ENCODE data around the gene CDCA5. TPM values are rescaled to one million over a fixed set of nuclear protein-coding genes. Genes with fewer than 3 reads are reported as not detected.

Gene CDCA5
- total RNA-seq, 6 experiments from 2014 or later: 14.3 to 28.3 (median 26.6) TPM

DNA sequence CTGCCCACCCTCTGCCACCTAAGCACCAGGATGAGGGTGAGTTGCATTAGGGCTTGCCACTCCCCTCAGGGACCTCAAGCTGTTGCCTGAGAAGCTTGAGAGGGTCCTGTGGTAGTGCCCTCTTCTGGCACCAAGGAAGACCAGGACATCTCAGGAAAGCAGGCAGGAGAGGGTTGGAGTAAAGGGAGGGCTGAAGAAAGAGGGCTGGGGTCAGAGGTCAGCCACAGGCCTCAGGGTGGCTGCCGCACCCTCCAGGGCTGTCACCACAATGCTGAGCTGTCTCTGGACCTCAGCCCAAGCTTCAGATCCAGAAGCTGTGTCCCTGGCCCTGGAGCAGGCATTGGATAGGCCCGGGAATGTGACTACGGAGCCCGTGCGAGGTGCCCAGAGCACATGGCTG, 38.8 kb downstream of the CDCA5 start:
- Mint-ChIP-seq H3K9me3 (no peaks in the 10 kb centered on the region), H3K4me1 (ENCODE audit: low read depth) (peaks cover 27% of the 10 kb centered on the region)
- TF ChIP-seq, protein P1, sequence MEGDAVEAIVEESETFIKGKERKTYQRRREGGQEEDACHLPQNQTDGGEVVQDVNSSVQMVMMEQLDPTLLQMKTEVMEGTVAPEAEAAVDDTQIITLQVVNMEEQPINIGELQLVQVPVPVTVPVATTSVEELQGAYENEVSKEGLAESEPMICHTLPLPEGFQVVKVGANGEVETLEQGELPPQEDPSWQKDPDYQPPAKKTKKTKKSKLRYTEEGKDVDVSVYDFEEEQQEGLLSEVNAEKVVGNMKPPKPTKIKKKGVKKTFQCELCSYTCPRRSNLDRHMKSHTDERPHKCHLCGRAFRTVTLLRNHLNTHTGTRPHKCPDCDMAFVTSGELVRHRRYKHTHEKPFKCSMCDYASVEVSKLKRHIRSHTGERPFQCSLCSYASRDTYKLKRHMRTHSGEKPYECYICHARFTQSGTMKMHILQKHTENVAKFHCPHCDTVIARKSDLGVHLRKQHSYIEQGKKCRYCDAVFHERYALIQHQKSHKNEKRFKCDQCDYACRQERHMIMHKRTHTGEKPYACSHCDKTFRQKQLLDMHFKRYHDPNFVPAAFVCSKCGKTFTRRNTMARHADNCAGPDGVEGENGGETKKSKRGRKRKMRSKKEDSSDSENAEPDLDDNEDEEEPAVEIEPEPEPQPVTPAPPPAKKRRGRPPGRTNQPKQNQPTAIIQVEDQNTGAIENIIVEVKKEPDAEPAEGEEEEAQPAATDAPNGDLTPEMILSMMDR (IDR thresholded peaks at IDR 0.05): no peak

DNA sequence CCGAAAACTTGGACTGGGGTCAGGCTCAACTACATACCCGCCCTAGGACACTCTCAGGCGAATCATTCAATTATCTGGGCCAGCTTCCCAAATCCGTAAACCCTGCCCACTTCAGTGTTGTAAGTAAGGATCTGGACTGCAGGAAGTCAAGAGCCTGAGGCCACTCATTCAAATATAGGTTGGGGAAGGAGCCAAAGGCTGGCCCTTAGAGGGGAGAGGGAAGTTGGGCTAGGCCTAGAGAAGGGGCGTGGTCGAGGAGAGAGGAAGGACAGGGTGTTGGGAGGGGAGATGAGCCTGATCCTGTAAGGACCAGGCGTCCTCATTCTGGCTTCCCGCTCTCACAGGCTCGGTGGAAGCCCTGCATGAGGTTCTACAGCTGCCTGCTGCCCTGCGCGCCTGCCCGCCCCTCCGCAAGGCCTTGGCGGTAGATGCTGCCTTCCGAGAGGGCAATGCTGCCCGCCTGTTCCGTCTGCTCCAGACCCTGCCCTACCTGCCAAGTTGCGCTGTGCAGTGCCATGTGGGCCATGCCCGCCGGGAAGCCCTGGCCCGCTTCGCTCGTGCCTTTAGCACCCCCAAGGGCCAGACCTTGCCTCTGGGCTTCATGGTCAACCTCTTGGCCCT, 39.8 kb downstream of the CDCA5 start:
- H3K27ac Mint-ChIP-seq: peak overlapping the region; percentile 64
- no peaks in the 10 kb centered on the region; the same call in 1 of the 2 replicates for H3K27me3 Mint-ChIP-seq (ENCODE audit: insufficient read depth)
- peaks cover 27% of the 10 kb centered on the region for H3K4me1 Mint-ChIP-seq (ENCODE audit: low read depth)
- peak overlapping the region; percentile 23; the same call in 1 of the 2 replicates for H3K4me3 Mint-ChIP-seq
- peak; percentile 55 for DNase-seq
- H3K9me3 Mint-ChIP-seq: no peaks in the 10 kb centered on the region
- TF ChIP-seq, protein P1 (IDR thresholded peaks at IDR 0.05): no peak
- peaks cover 7% of the 10 kb centered on the region for H3K36me3 Mint-ChIP-seq (ENCODE audit: low read depth)

More for the DNA sequence above, 38.8 kb downstream of the CDCA5 start:
- no peak for DNase-seq
- no peaks in the 10 kb centered on the region; the same call in 1 of the 2 replicates for H3K27me3 Mint-ChIP-seq (ENCODE audit: insufficient read depth)
- peaks cover 7% of the 10 kb centered on the region for H3K36me3 Mint-ChIP-seq (ENCODE audit: low read depth)
- H3K4me3 Mint-ChIP-seq: no peak overlapping the region
- H3K27ac Mint-ChIP-seq: no peak overlapping the region

DNA sequence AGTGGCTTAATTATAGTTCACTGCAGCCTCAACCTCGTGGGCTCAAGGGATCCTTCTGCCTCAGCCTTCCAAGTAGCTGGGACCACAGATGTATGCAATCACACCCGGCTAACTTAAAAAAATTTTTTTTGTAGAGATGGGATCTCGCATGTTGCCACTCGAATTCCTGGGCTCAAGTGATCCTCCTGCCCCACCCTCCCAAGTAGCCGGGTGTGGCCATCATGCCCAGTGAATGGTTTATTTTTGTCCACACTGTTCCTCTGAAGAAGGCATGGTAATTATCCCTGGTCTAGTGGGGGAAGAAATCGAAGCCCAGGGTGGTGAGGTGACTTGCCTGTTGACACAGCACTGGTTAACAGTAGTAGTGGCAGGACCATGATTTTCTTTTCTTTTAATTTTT, 40.9 kb downstream of the CDCA5 start:
- TF ChIP-seq, protein P1 (IDR thresholded peaks at IDR 0.05): no peak
- H3K36me3 Mint-ChIP-seq (ENCODE audit: low read depth): peaks cover 7% of the 10 kb centered on the region
- DNase-seq: no peak
- no peak overlapping the region for H3K27ac Mint-ChIP-seq
- H3K4me1 Mint-ChIP-seq (ENCODE audit: low read depth): peaks cover 27% of the 10 kb centered on the region
- H3K27me3 Mint-ChIP-seq (ENCODE audit: insufficient read depth): no peaks in the 10 kb centered on the region; the same call in 1 of the 2 replicates
- no peaks in the 10 kb centered on the region for H3K9me3 Mint-ChIP-seq
- peak overlapping the region; percentile 92 for H3K4me3 Mint-ChIP-seq

DNA sequence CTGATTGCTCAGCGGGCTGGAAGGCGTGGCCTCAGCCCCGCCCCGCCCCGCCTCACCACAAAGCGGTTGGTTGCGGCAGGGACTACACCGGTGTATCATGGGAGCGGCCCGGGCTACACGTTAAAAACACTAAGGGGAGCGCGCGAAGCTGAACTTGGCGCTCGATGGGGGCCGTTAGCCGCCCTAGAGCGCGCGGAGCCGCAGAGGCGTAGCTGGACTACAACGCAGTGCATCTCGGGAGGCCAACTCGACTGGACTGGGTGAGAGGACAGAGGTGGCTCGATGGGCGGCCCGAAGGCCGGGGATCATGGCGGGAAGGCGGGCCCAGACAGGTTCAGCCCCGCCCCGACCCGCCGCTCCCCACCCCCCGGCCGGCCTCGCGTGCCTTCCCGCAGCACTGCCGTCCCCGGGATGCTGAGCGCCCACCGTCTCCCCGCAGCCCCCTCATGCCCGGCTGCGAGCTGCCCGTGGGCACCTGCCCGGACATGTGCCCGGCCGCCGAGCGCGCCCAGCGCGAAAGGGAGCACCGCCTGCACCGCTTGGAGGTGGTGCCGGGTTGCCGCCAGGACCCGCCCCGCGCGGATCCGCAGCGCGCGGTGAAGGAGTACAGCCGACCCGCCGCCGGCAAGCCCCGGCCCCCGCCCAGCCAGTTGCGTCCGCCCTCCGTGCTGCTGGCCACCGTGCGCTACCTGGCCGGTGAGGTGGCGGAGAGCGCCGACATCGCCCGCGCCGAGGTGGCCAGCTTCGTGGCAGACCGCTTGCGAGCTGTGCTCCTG, 42.8 kb downstream of the CDCA5 start, which contains the start of gene SAC3D1:
SAC3D1 (plus strand) TSS at position 364 of the 776 bp plus-strand sequence; CDS start at position 447, 83 bp downstream.
- peaks cover 27% of the 10 kb centered on the region for H3K4me1 Mint-ChIP-seq (ENCODE audit: low read depth)
- peak within 1 kb of the TSS; percentile 92 for H3K4me3 Mint-ChIP-seq
- H3K27ac Mint-ChIP-seq: peak within 1 kb of the TSS; percentile 80
- DNase-seq: peak; percentile 95
- no peaks in the 10 kb centered on the region for H3K27me3 Mint-ChIP-seq (ENCODE audit: insufficient read depth)
- H3K9me3 Mint-ChIP-seq: no peaks in the 10 kb centered on the region
- TF ChIP-seq, protein P1 (IDR thresholded peaks at IDR 0.05): peak; percentile 20; the same call in 1 of the 2 replicates
- peaks cover 7% of the 10 kb centered on the region for H3K36me3 Mint-ChIP-seq (ENCODE audit: low read depth)

DNA sequence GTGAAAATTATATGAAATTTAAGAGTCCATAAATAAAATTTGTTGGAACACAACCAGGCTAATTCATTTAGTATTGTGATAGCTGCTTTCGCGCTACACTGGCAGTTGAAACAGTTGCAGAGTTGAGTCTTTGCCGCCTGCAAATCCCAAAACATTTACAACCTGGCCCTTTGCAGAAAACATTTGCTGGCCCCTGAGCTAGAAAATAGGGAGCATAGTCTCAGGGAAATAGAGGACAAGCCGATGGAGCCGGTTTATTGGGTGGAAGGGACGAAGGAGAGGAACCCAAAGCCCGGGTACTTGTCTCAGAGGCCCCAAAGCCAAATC, 43.4 kb downstream of the CDCA5 start:
- peaks cover 27% of the 10 kb centered on the region for H3K4me1 Mint-ChIP-seq (ENCODE audit: low read depth)
- H3K9me3 Mint-ChIP-seq: no peaks in the 10 kb centered on the region
- peaks cover 7% of the 10 kb centered on the region for H3K36me3 Mint-ChIP-seq (ENCODE audit: low read depth)
- DNase-seq: no peak
- H3K27ac Mint-ChIP-seq: peak overlapping the region; percentile 80
- TF ChIP-seq, protein P1 (IDR thresholded peaks at IDR 0.05): no peak
- no peaks in the 10 kb centered on the region for H3K27me3 Mint-ChIP-seq (ENCODE audit: insufficient read depth)
- H3K4me3 Mint-ChIP-seq: peak overlapping the region; percentile 88

Measured in HFFc6 (cell line).